ENCODE data around the gene FIBCD1.
"Not testable (repeated sequence)": the region's sequence is repeated elsewhere in the genome, so short reads cannot be mapped to it uniquely, and the experiment has no call there.

Gene FIBCD1

GRCh38 chr9:130921300-130921988 lies 17.6 kb downstream of the FIBCD1 start:
- no peak for DNase-seq

GRCh38 chr9:130920762-130921299 lies 18.2 kb downstream of the FIBCD1 start:
- no peak for DNase-seq

- DNase-seq = no peak
Observed at GRCh38 chr9:130920233-130920632, 18.8 kb downstream of the FIBCD1 start.

GRCh38 chr9:130919559-130920145 lies 19.4 kb downstream of the FIBCD1 start:
- DNase-seq = no peak

GRCh38 chr9:130918826-130919558 lies 20.1 kb downstream of the FIBCD1 start:
- DNase-seq = no peak

- no peak for DNase-seq
Observed at GRCh38 chr9:130918101-130918825, 20.8 kb downstream of the FIBCD1 start.

GRCh38 chr9:130917168-130917960 lies 21.7 kb downstream of the FIBCD1 start:
- no peak for DNase-seq

- DNase-seq = no peak
Observed at GRCh38 chr9:130915096-130915447, 24.0 kb downstream of the FIBCD1 start.

GRCh38 chr9:130914417-130915095 lies 24.5 kb downstream of the FIBCD1 start:
- DNase-seq = no peak

- no peak for DNase-seq
Observed at GRCh38 chr9:130913599-130914416, 25.2 kb downstream of the FIBCD1 start.

- no peak for DNase-seq
Observed at GRCh38 chr9:130912932-130913598, 26.0 kb downstream of the FIBCD1 start.

GRCh38 chr9:130911254-130912049 lies 27.6 kb downstream of the FIBCD1 start:
- no peak for DNase-seq

GRCh38 chr9:130910670-130911069 lies 28.4 kb downstream of the FIBCD1 start:
- not testable (repeated sequence) for DNase-seq

- DNase-seq = not testable (repeated sequence)
Observed at GRCh38 chr9:130910041-130910440, 29.0 kb downstream of the FIBCD1 start.

- no peak for DNase-seq
Observed at GRCh38 chr9:130908878-130909355, 30.1 kb downstream of the FIBCD1 start.

- no peak for DNase-seq
Observed at GRCh38 chr9:130908146-130908877, 30.7 kb downstream of the FIBCD1 start.

GRCh38 chr9:130906735-130907416 lies 32.2 kb downstream of the FIBCD1 start:
- no peak for DNase-seq

All from stimulated activated CD4-positive, alpha-beta T cell treated with anti-CD3 and anti-CD28 coated beads, Interleukin-2, amount 100 ng/mL, for 48 hours (primary cell).